NCI-H1930 (cell line): Measurements from ENCODE around the gene APCDD1L.
"Not testable (repeated sequence)": the region's sequence is repeated elsewhere in the genome, so short reads cannot be mapped to it uniquely, and the experiment has no call there.

Experiments used
- DNase-seq, 2 experiments: peaks; one replicate each; lab custom pipeline; 2025; lab: John Stamatoyannopoulos, UW

The APCDD1L gene

DNA sequence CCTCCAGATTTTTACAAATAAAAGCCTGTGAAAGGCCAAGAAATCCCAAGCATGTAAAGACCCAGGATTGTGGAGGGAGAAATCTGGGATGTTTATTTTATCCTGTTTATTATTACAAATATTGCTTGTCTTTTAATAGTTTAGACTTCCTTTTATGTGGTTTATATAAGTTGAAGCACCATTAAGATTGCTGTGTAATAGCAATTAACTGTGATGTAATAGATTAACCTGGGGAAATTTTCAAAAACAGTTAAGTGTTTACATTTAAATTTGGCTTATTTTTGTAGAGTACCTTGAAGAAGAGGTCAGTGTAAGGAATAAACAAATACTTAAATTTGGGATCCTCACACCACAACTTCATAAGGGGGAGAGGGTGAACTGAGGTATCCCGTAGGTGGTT is 99.1 kb downstream of the APCDD1L start:
- DNase-seq = no peak

DNA sequence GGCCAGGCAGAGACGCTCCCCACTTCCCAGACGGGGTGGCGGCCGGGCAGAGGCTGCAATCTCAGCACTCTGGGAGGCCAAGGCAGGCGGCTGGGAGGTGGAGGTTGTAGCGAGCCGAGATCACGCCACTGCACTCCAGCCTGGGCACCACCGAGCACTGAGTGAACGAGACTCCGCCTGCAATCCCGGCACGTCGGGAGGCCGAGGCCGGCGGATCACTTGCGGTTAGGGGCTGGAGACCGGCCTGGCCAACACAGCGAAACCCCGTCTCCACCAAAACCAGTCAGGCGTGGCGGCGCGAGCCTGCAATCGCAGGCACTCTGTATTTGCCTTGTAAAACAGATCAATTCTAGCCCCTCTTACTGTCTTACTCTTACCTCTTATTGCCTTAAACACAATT is 100.4 kb downstream of the APCDD1L start:
- DNase-seq = not testable (repeated sequence)

DNA sequence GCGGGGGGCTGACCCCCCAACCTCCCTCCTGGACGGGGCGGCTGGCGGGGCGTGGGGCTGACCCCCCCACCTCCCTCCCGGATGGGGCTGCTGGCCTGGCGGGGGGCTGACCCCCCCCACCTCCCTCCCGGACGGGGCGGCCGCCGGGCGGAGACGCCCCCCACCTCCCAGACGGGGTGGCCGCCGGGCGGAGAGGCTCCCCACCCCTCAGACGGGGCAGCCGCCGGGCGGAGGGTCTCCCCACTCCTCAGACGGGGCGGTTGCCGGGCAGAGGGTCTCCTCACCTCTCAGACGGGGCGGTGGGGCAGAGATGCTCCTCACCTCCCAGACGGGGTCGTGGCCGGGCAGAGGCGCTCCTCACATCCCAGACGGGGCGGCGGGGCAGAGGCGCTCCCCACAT is 101.0 kb downstream of the APCDD1L start:
- DNase-seq = not testable (repeated sequence)
